Caco-2 (cell line): ENCODE measurements around the gene COPB2. TPM values are rescaled to one million over a fixed set of nuclear protein-coding genes. Genes with fewer than 3 reads are reported as not detected.

Experiments used
- BruUV-seq: library from RNA; stranded (reverse); fragments of 400-500 nt; replicated peaks from 2 replicates; lab custom pipeline; 2021; lab: Mats Ljungman, UMichigan
- CTCF ChIA-PET: fragments of 300-600 bp; sonication (Branson Sonifier 250); formaldehyde crosslinking; loops from one replicate; lab custom pipeline; 2022; ENCODE audit warnings: antibody characterized with exemption; lab: Charles Lee
- POLR2A ChIA-PET: fragments of 300-600 bp; sonication (Branson Sonifier 250); formaldehyde crosslinking; loops from one replicate; lab custom pipeline; 2022; ENCODE audit warnings: antibody characterized with exemption; lab: Charles Lee
- DNase-seq, 2 experiments: peaks; one replicate each; pipeline versions ENCODE4 v3.0.0 to v3.0.0-alpha.2; 2020 to 2022
- H3K27me3 ChIP-seq: replicated peaks from 2 replicates; pipeline ENCODE4 v1.6.0; 2011; ENCODE audit warnings: low read length; ENCODE audit not compliant: control insufficient read depth, insufficient read depth
- H3K36me3 ChIP-seq: 2 replicates; pipeline ENCODE4 v1.5.1; 2011; ENCODE audit warnings: low read length; ENCODE audit not compliant: control insufficient read depth, insufficient read depth
- H3K4me1 ChIP-seq: fragments of 250-450 bp; sonication (Bioruptor Pico); 2 replicates; pipeline ENCODE4 v1.5.1; 2020; ENCODE audit warnings: mild to moderate bottlenecking
- H3K4me3 ChIP-seq: 2 replicates; pipeline ENCODE4 v1.5.1; 2011; ENCODE audit warnings: low read depth, mild to moderate bottlenecking, control low read depth, low read length
- H3K9me3 ChIP-seq: fragments of 250-450 bp; sonication (Bioruptor Pico); 2 replicates; pipeline ENCODE4 v1.5.1; 2020; ENCODE audit warnings: mild to moderate bottlenecking, moderate library complexity
- H3K27ac Mint-ChIP-seq: one replicate; pipeline ENCODE4 v1.8.0; 2022; ENCODE audit warnings: mixed read lengths; ENCODE audit not compliant: unreplicated experiment
- H3K27me3 Mint-ChIP-seq: one replicate; pipeline ENCODE4 v1.8.0; 2022; ENCODE audit warnings: mixed read lengths; ENCODE audit not compliant: insufficient read depth, unreplicated experiment
- H3K36me3 Mint-ChIP-seq: one replicate; pipeline ENCODE4 v1.8.0; 2022; ENCODE audit warnings: mild to moderate bottlenecking, mixed read lengths; ENCODE audit not compliant: insufficient read depth, unreplicated experiment
- H3K4me1 Mint-ChIP-seq: one replicate; pipeline ENCODE4 v1.8.0; 2022; ENCODE audit warnings: low read depth, mixed read lengths; ENCODE audit not compliant: unreplicated experiment
- H3K4me3 Mint-ChIP-seq: one replicate; pipeline ENCODE4 v1.8.0; 2022; ENCODE audit warnings: mild to moderate bottlenecking, moderate library complexity, mixed read lengths; ENCODE audit not compliant: unreplicated experiment
- H3K9me3 Mint-ChIP-seq: one replicate; pipeline ENCODE4 v1.8.0; 2022; ENCODE audit warnings: mixed read lengths; ENCODE audit not compliant: unreplicated experiment
- intact Hi-C: fragments of 100-400 bp; cut with micrococcal nuclease; formaldehyde crosslinking; loops from one replicate; pipeline ENCODE4 v1.10.0; 2022; ENCODE audit not compliant: unreplicated experiment
- total RNA-seq: library from RNA; stranded (reverse); gene quantifications from 2 replicates; pipeline ENCODE4 v1.2.3, GENCODE V29; 2022
- TF ChIP-seq, protein P1 (sequence below), 2 experiments: fragments of 200-600 bp in 1 of 2; IDR thresholded peaks; 1 replicate in 1 of 2; 2 replicates in 1 of 2; pipeline versions ENCODE4 v1.5.1 to v1.8.0; 2011 to 2022; ENCODE audit warnings: antibody characterized with exemption in 1 of 2, control low read depth in 1 of 2, inconsistent platforms in 1 of 2, low read depth in 1 of 2, low read length in 1 of 2, mild to moderate bottlenecking in 1 of 2, moderate library complexity in 1 of 2; ENCODE audit not compliant: insufficient read depth in 1 of 2, severe bottlenecking in 1 of 2, unreplicated experiment in 1 of 2

Gene COPB2
- total RNA-seq, 1 experiment from 2014 or later, result 130 TPM

GRCh38 chr3:139421040-139421439 is 31.6 kb upstream of the COPB2 start:
- Histone ChIP-seq H3K4me3 (no peak overlapping the region), H3K27me3 (no peaks in the 10 kb centered on the region), H3K4me1 (no peaks in the 10 kb centered on the region), H3K9me3 (no peaks in the 10 kb centered on the region; the same call in none of the 2 replicates), H3K36me3 (no peaks in the 10 kb centered on the region)
- Mint-ChIP-seq H3K4me3 (no peak overlapping the region), H3K27ac (no peak overlapping the region), H3K9me3 (peaks cover 11% of the 10 kb centered on the region), H3K36me3 (peaks cover 6% of the 10 kb centered on the region), H3K4me1 (no peaks in the 10 kb centered on the region), H3K27me3 (no peaks in the 10 kb centered on the region)
- CTCF ChIA-PET, result no interaction called here
- intact Hi-C loops, result no loop called here
- no TSS peak for BruUV-seq
- TF ChIP-seq, protein P1, sequence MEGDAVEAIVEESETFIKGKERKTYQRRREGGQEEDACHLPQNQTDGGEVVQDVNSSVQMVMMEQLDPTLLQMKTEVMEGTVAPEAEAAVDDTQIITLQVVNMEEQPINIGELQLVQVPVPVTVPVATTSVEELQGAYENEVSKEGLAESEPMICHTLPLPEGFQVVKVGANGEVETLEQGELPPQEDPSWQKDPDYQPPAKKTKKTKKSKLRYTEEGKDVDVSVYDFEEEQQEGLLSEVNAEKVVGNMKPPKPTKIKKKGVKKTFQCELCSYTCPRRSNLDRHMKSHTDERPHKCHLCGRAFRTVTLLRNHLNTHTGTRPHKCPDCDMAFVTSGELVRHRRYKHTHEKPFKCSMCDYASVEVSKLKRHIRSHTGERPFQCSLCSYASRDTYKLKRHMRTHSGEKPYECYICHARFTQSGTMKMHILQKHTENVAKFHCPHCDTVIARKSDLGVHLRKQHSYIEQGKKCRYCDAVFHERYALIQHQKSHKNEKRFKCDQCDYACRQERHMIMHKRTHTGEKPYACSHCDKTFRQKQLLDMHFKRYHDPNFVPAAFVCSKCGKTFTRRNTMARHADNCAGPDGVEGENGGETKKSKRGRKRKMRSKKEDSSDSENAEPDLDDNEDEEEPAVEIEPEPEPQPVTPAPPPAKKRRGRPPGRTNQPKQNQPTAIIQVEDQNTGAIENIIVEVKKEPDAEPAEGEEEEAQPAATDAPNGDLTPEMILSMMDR (IDR thresholded peaks at IDR 0.05; ENCODE audit: insufficient read depth in 1 of 2, low read depth in 1 of 2, low read length in 1 of 2, severe bottlenecking in 1 of 2, unreplicated experiment in 1 of 2), result no peak
- DNase-seq, result no peak
- POLR2A ChIA-PET, result no interaction called here

DNA sequence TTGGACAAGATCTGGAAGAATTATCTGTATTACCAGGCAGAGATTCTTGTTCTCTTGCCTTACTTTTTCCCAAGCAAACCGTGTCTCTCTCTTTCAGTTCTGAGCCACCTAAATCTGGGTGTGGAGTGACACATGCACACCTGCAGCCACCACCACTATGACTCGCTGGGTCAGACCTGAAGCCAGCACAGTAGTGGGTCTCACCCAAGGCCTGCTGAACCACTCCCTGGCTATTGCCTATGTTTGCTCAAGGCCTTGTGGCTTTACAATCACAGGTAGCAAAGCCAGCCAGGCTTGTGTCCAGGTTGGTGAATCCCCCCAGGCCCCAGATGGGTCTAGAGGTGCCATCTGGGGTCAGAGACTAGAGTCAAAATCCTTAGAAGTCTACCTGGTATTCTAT is 28.7 kb upstream of the COPB2 start:
- no peaks in the 10 kb centered on the region for H3K27me3 ChIP-seq
- TF ChIP-seq, protein P1 (IDR thresholded peaks at IDR 0.05; ENCODE audit: insufficient read depth in 1 of 2, low read depth in 1 of 2, low read length in 1 of 2, severe bottlenecking in 1 of 2, unreplicated experiment in 1 of 2), result no peak
- Mint-ChIP-seq H3K36me3 (peaks cover 6% of the 10 kb centered on the region), H3K27me3 (no peaks in the 10 kb centered on the region), H3K27ac (no peak overlapping the region), H3K4me1 (no peaks in the 10 kb centered on the region), H3K4me3 (no peak overlapping the region), H3K9me3 (peaks cover 24% of the 10 kb centered on the region)
- H3K4me3 ChIP-seq, result no peak overlapping the region
- ChIA-PET POLR2A (no interaction called here), CTCF (no interaction called here)
- H3K36me3 ChIP-seq, result no peaks in the 10 kb centered on the region
- no TSS peak for BruUV-seq
- no peaks in the 10 kb centered on the region for H3K4me1 ChIP-seq
- no peaks in the 10 kb centered on the region; the same call in none of the 2 replicates for H3K9me3 ChIP-seq
- DNase-seq, result no peak
- intact Hi-C loops, result no loop called here

- H3K36me3 Mint-ChIP-seq, result peaks cover 6% of the 10 kb centered on the region
- H3K36me3 ChIP-seq, result no peaks in the 10 kb centered on the region
- H3K9me3 ChIP-seq, result peaks cover 6% of the 10 kb centered on the region
- H3K27ac Mint-ChIP-seq, result no peak overlapping the region
- CTCF ChIA-PET, result no interaction called here
- no peaks in the 10 kb centered on the region for H3K4me1 Mint-ChIP-seq
- no peaks in the 10 kb centered on the region for H3K27me3 ChIP-seq
- POLR2A ChIA-PET, result no interaction called here
- TF ChIP-seq, protein P1 (IDR thresholded peaks at IDR 0.05; ENCODE audit: insufficient read depth in 1 of 2, low read depth in 1 of 2, low read length in 1 of 2, severe bottlenecking in 1 of 2, unreplicated experiment in 1 of 2), result no peak
- H3K9me3 Mint-ChIP-seq, result peaks cover 40% of the 10 kb centered on the region
- no peak for DNase-seq
- no peak overlapping the region for H3K4me3 ChIP-seq
- H3K27me3 Mint-ChIP-seq, result peaks cover 3% of the 10 kb centered on the region
- no TSS peak for BruUV-seq
- no peak overlapping the region for H3K4me3 Mint-ChIP-seq
- H3K4me1 ChIP-seq, result no peaks in the 10 kb centered on the region
- intact Hi-C loops, result no loop called here
Measured at GRCh38 chr3:139416275-139416674, 26.8 kb upstream of the COPB2 start.
